NCI-H2107 (cell line): Measurements from ENCODE around the gene FCN2.
"Not testable (repeated sequence)": the region's sequence is repeated elsewhere in the genome, so short reads cannot be mapped to it uniquely, and the experiment has no call there.

Experiments used
- DNase-seq: peaks from one replicate; lab custom pipeline; 2025; lab: John Stamatoyannopoulos, UW

Gene FCN2

DNA sequence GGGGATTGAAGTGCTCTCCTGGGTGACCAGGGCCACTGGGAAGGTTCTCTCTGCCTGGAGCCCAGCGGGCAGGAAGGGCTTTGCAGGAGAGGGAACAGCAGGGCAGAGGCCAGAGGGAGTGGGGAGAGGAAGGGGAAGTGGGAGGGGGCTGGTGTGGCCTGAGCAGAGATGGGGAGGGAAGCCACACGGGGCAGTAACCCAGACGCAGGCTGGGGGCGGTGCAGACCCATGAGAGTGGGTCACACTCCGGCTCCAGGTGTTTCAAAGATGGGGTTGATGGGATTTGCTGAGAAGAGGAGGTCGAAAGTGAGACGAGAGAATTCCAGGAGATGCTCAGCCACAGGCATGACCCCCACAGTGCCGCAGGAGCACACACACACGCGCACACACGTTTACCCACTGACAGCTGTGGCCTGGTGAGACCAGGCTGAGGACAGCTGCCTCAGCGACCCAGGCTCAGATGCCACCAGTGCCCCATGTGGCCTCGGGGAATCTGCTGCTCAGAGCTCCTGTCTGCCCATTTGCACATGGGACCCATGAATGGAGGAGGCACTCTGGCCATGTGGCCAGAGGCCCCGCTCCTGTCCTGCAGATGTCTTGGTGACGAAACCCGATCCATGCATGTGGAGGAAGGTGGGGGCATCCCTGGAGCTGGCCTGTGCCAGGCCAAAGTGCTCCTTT is 32.7 kb upstream of the FCN2 start:
- DNase-seq, result no peak

DNA sequence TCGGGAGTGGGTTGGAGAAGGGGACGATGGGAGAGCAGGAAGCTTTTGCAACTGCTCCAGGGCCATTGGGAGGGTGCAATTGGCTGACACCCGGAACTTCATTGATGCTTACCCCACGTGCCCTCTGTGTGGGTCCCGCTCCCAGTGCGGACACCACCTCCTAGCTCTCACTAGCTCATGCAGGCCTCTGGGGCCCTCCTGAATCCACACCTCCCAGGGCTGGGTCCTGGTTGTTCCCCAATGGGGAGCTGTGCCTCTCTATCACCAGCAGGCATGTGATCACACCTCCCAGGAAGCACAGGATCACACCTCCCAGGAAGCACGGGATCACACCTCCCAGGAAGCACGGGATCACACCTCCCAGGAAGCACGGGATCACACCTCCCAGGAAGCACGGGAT is 32.1 kb upstream of the FCN2 start:
- DNase-seq, result no peak

DNA sequence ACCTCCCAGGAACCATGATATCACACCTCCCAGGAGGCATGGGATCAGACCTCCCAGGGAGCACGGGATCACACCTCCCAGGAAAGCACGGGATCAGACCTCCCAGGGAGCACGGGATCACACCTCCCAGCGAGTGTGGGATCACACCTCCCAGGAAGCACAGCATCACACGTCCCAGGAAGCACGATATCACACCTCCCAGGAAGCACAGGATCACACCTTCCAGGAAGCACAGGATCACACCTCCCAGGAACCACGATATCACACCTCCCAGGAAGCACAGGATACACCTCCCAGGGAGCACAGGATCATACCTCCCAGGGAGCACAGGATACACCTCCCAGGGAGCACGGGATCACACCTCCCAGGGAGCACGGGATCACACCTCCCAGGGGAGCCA is 30.0 kb upstream of the FCN2 start:
- DNase-seq, result no peak

DNA sequence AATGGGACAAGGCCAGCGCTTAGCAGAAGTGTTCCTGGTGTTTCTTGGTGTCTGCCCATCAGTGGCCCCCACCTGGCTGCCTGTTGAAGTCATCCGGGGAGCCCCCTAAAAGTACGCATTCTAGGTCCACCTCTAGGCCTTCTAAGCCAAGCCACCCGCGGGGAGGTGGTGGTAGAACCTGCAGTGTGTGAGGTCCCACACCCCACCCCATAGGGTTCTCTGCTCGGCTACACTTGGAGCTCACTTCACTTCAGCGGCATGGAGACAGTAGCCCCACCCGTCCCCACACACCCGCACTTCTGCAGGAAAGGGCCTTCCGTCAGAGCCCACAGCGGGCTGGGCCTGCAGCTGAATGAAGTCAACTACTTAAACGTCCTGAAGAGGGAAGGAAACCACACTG is 29.6 kb upstream of the FCN2 start:
- DNase-seq, result no peak

DNA sequence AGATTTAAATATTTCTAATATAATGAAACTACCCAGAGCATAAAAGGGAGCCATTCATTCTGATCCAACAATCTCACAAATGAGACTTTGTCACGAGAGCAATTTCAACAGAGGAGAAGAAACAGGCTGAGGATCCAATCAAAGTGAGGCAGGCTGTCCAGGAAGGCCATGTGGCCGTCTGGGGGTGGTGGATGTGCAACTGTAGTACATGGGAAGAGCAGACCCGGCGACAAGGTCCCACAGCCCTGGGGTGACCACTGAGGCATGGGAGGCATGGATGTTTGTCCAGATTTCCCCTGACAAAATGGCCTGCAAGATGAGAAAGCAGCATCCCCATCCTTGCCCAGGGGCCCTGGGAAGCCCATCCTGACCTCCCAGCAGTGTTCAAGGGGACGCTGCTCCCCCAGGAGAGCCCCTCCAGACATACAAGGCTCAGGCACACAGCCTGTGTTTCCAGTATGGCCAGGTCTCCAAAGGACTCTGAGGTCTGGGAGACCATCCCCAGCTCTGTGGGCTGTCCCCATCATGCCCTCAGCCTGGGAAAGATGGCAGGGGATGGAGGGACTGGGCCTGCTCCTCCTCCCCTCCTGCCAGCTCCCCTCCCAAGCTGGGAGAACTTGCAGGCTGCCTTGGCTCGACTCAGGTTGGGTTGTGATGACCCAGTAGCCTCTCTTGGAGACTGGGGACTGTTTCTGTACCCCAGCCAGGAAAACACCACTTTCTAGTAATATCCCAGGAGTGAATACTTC is 27.5 kb upstream of the FCN2 start:
- DNase-seq, result no peak

DNA sequence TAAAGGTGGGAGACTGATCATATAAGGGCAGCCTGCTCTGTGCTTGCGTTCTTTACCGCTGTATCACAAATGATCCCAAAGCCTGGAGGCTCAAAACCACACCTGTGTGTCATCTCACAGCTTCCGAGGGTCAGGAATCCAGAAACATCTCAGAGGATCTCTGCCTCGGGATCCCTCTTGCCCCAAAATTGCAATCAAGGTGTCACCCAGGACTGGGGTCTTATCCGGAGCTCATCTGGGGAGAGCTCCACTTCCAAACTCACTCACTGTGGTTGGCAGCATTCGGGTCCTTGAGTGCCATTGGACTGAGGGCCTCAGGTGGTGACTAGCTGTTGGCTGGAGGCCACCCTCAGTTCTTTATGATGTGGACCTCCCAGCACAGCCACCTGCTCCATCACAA is 26.7 kb upstream of the FCN2 start:
- no peak for DNase-seq

DNA sequence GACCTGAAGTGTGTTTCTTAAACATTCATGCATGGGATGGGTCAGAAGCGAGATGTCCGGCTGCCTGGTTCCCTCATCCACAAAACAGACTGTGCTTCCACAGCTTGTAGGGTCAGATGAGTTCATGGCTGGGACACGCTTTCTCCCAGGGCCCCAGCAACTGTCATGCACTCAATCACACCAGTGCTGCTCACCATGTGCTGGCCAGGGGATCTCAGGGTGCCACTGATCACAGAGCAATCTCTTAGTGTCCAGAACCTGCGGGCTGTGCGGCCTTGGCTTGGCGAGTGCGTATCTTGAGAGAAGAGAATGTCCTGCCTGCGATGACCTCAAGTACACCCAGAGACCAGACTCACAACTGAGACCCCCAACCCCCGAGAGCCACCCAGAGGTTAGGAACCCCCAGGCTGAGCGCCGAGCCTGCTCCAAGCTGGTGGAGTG is 26.0 kb upstream of the FCN2 start:
- no peak for DNase-seq

DNA sequence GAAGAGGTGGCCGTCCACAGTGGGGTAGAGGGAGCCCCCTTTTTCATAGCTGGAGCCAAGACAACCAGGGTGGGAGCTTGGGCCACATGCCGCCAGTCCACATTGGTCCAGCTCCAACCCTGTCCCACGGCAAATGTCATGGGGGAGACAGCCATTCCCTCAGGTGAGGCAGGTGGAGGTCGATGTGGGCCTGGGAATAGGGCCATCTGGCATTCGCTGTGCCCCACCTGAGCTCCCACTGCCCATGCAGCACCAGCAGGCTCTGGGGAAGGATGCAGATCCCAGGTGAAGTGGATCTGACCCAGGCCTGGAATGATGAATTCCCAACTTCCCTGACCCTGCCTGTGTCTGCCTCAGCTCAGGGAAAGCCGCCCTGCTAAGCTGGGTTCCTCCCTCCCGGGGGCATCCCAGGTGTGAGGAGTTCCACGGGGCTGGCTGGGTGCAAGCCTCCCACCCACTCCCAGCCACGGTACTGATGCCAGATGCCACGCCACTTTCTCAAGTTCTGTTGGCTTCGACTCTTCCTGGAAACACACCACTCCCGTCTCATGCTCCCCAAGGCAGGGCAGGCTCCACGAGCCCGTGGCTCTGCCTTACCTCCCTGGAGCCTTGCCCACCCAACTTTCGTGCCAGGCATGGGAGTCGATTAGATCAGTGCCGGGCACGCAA is 25.2 kb upstream of the FCN2 start:
- no peak for DNase-seq

DNA sequence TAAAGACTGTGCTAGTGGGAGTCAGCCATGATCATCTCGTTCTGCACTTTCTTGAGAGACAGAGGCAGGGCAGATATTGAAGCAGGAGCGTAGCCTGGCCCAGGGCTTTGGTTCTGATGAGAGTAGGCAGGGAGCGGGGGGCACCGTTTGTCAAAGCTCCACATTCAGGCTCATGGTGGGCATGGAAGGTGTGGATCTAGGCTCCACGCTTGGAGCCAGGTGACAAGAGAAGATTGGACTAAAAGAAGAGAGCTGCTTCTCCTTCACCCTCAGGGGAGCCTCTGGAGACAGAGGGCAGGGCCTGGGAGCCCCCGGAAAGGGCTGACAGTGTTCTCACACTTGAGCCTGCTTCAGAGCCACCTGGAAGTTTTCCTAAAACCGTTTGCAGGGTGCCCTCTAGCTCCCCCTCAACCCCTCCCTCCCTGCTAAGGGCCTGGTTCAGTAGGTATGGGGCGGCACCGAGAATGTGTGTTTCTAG is 24.7 kb upstream of the FCN2 start:
- no peak for DNase-seq

DNA sequence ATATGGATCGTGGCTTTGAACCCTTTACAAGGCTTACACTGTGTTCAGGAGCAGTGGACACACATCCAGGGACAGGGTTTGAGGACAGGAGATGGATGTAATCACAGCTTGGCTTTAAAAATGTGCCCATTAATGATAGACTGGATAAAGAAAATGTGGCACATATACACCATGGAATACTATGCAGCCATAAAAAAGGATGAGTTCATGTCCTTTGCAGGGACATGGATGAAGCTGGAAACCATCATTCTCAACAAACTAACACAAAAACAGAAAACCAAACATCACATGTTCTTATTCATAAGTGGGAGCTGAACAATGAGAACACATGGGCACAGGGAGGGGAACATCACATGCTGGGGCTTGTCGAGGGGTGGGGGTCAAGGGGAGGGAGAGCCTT is 23.2 kb upstream of the FCN2 start:
- DNase-seq, result not testable (repeated sequence)

DNA sequence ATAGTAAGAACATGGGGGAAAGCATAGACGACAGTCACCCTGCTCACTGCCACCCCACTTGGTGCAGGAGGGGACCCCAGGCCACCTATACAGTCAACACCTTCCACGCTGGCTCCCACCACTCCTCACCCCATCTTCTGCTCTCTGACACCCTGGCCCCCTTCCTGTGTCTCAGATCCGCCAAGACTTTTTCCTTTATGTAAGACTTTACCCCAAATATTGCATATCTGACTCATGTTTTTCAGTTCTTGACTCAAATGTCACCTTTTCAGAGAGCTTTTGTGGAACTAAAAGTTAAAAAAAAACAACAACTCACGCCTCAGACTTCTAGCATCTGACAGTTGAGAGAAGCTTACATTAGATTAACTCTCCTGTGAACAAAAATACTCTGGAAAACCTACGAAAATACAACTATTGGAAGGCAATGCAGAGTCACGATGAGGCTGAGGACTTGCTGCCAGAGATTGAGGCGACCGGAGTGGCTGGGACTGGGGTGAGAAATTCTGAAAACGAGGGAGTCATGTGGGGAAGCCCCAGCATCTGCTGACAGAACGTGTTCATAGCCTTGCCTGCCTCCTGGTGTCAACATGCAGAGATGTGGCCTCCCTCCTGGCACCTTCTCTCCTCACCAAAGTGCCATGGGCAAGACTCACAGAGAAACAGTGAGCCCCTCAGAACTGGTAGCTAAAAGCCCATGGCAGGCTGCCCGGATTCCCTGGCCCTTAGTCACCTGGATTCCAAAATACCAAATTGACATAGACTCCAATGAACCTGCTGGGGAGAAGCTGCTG is 22.4 kb upstream of the FCN2 start:
- DNase-seq, result no peak

DNA sequence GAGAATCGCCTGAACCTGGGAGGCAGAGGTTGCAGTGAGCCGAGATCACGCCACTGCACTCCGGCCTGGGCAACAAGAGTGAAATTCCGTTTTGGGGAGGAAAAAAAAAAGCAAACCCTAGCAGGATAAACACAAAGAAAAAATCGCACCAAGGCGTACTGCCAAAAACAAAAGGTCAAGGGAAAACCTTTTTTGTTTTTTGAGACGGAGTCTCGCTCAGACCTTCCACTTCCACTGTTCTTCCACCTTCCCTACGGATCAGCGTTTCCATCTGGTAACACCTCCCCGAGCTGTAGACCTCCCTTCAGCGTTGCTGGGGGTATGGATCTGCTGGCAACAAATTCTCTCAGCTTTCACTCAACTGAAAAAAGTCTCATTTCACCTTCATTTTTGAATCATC is 20.1 kb upstream of the FCN2 start:
- no peak for DNase-seq

DNA sequence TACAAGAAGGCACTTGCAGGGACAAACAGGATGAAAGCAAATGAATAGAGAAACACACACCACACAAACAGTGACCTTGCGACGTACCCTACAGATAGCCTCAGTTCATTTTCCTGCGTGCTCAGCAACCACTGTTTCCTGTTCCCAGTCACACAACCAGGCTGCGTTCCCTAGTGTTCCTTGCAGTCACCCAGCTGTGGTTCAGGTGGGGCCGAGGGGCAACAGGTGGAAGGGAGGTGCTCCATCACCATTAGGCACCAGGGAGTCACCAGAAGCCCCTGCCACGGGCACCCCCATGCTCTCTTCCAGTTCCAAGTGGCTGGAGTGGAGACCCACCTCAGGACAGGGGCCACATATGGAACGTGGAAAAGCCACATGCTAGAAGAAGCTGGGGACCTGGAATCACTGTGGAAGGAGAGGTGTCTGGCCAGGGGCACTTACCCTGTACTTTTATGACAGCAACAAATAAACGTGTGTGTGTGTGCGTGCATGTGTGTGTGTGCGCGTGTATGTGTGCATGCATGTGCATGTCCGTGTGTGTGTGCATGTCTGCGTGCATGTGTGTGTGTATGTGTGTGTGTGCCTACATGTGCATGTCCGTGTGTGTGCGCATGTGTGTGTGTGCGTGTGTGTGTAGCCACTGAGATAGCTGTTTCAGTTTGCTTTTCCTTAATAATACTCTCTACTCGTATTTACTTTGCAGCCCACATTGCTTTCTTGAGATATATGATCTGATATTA is 18.8 kb upstream of the FCN2 start:
- DNase-seq, result no peak

DNA sequence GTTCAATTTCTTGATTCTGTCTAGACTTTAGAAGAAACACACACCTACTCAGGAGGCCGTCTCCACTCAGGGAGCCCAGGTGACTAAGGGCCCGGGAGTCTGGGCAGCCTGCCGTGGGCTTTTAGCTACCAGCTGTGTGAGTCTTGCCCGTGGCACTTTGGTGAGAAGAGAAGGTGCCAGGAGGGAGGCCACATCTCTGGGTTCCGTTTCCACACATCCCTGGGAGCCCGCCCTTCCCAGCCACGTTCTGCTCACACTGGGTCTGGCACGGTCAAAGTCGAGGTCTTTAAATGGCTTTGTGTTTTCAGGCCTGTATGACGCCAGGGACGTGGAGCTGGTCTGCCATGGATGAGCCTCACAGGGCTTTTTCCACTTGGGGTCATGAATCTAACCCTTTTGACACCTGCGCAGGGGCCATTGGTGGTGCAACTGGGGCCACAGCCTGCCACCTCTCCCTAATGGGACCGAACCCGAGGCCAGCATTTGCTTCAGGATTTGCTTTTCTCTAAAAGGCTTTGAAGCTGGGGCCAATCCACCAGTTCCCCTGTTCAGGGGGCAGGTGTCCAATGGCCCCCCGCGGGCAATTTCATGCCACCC is 17.2 kb upstream of the FCN2 start:
- no peak for DNase-seq

DNA sequence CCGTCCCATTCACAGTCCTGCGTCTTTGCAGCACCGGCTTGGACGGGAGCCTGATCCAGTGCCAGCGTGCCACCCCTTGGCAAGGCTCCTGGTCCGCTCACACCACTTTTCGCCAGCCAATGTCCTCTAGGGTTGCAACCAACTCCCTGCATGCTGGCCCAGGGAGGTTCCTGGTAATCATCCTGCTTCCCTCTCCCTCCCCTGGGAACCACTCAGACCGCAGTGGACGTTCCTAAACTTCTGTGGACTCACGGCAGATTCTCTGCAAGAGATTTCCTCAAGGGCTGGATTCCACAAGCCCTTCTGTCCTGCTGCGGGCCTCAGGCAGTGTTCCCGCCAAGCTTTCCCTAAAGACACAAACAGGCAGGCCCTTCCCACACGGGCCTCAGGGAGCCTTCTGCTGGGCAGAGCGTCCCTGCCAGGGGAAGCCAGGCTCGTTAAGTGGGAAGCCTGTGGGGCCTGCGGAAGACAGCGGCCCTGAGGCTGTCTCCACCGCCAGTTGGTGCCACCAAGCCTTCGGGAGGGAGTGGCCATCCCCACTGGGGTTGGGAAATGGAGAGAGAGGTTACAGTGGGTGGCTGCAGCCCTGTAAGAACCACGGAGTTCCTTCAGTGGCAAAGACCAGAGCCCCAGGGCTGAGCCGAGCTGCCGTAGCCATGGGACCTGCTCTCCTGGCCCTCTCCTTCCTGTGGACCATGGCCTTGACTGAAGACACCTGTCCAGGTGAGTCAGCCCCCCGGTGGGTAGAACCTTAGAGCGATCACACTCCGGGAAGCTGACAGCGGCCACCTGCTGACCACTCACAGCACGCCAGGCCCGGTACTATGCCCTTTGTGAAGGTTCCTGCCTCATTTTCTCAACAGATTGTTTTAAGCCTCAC is 16.4 kb upstream of the FCN2 start:
- no peak for DNase-seq

DNA sequence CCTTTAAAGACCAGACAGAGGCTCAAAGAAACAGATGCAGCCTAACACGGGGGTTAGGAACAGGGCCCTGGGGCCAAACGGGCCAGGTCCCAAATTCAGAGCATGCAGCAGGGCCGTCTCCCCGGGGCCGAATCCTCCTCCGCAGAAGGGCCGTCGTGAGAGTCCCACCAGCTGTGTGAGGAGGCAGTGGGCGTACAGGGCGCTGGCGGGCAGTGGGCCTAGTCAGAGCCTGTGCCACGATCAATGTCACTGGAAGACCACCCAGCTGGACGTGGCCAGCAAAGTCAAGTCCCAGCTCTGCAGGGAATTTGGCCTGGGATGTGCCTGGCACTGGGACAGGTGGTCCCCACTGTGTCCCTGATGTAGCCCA is 15.8 kb upstream of the FCN2 start:
- no peak for DNase-seq

DNA sequence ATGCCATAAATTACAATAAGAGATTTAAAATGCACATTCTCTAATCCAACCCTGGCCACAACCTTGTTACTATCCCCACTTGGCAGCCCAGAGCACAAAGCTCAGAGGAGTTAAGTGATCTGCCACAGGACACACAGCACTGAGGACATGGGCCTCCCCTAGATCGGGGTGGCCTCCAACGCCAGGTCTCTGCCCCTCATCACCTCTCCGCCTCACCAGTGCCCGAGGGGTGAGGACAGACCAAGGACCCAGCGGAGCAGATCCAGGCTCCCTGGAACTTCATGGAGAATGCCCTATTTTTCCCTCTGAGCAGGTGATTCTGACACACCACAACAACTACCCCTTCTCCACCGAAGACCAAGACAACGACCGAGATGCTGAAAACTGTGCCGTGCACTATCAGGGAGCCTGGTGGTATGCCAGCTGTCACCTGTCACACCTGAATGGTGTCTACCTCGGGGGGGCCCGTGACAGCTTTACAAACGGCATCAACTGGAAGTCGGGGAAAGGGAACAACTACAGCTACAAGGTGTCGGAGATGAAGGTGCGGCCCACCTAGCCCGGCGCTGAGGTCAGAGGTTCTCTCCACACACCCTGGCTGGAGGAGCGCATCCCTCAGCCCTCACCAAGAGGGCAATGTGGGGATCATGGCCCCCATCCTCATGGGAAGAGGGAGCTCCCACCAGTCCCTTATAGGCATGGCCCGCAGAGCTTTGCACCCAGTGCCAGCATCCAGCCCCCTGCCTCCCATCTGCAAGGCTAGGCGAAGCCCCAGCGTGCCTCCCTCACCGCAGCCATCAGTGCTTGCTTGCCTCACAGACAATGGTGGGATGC is 12.5 kb upstream of the FCN2 start:
- DNase-seq, result no peak

DNA sequence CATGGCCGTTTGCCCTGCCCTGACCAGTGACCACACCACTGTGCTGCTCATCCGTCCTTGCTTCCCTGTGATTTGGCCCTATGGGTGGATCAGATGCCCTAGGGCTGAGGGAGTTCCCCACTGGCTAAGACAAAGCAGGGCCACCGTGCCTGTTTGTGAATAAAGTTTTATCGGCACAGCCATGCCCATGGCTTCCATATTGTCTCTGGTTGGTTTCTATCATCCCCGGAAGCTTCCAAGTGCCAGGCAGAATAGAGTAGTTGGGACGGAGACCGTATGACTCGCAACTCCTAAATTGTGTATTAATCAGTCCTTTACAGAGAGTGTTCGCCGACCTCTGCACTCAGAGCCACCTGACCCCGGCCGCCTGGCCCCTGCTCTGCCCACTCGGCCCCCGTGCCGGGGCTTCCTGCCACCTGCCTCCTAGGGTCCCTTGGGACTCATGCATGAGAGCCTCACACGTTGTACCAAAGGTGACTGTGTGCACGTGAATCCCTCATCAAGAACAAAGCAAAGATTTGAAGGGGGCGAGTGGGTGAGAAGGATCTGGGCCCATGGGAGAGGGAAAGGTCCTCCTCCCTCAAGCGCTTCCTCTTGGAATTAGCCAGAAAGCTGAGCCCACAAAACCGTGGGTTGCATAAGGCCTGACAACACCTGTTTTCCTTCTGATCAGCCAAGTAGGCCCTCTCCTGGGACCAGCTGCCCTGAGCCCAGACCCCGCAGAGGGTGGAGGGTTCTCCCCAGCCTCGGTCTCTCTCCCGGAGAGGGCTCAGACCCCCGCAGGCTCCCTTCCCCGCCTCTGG is 11.7 kb upstream of the FCN2 start:
- no peak for DNase-seq
